Jurkat, Clone E6-1 (cell line): ENCODE data around the gene DPYSL5.

Experiments used
- DNase-seq: peaks from one replicate; pipeline ENCODE4 v3.0.0-alpha.2; 2011; ENCODE audit warnings: low read depth, low spot score
- H3K4me3 ChIP-seq: 2 replicates; pipeline ENCODE4 v1.5.1; 2011; ENCODE audit warnings: mild to moderate bottlenecking, low read length, control low read depth, moderate library complexity

The DPYSL5 gene

GRCh38 chr2:26892922-26893524 is 45.1 kb downstream of the DPYSL5 start:
- no peak overlapping the region for H3K4me3 ChIP-seq
- no peak for DNase-seq

GRCh38 chr2:26894136-26894535 is 46.2 kb downstream of the DPYSL5 start:
- no peak for DNase-seq
- no peak overlapping the region for H3K4me3 ChIP-seq

GRCh38 chr2:26897807-26898479 is 50.0 kb downstream of the DPYSL5 start:
- H3K4me3 ChIP-seq: no peak overlapping the region

GRCh38 chr2:26898480-26899078 is 50.6 kb downstream of the DPYSL5 start:
- no peak overlapping the region for H3K4me3 ChIP-seq
- DNase-seq: no peak

More at GRCh38 chr2:26897807-26898479, 50.0 kb downstream of the DPYSL5 start:
- DNase-seq: no peak

GRCh38 chr2:26899500-26900164 is 51.7 kb downstream of the DPYSL5 start:
- no peak for DNase-seq

GRCh38 chr2:26900831-26901321 is 52.9 kb downstream of the DPYSL5 start:
- H3K4me3 ChIP-seq: no peak overlapping the region
- no peak for DNase-seq

More at GRCh38 chr2:26899500-26900164, 51.7 kb downstream of the DPYSL5 start:
- no peak overlapping the region for H3K4me3 ChIP-seq

GRCh38 chr2:26901326-26902183 is 53.6 kb downstream of the DPYSL5 start:
- DNase-seq: no peak
- no peak overlapping the region for H3K4me3 ChIP-seq

- DNase-seq: no peak
- no peak overlapping the region for H3K4me3 ChIP-seq
These were observed 55.7 kb downstream of the DPYSL5 start for GRCh38 chr2:26903676-26904075.

GRCh38 chr2:26904839-26905238 is 56.9 kb downstream of the DPYSL5 start:
- no peak overlapping the region for H3K4me3 ChIP-seq
- DNase-seq: no peak

GRCh38 chr2:26905341-26906198 is 57.6 kb downstream of the DPYSL5 start:
- no peak for DNase-seq
- H3K4me3 ChIP-seq: no peak overlapping the region

- no peak overlapping the region for H3K4me3 ChIP-seq
- DNase-seq: no peak
These were observed 59.5 kb downstream of the DPYSL5 start for GRCh38 chr2:26907416-26907815.

- H3K4me3 ChIP-seq: no peak overlapping the region
- DNase-seq: no peak
These were observed 62.2 kb downstream of the DPYSL5 start for GRCh38 chr2:26910176-26910575.

GRCh38 chr2:26911911-26912861 is 64.3 kb downstream of the DPYSL5 start:
- DNase-seq: no peak
- H3K4me3 ChIP-seq: no peak overlapping the region

GRCh38 chr2:26913606-26913998 is 65.7 kb downstream of the DPYSL5 start:
- DNase-seq: no peak
- H3K4me3 ChIP-seq: no peak overlapping the region

GRCh38 chr2:26913999-26914658 is 66.2 kb downstream of the DPYSL5 start:
- DNase-seq: no peak
- no peak overlapping the region for H3K4me3 ChIP-seq

- H3K4me3 ChIP-seq: no peak overlapping the region
- DNase-seq: no peak
These were observed 66.9 kb downstream of the DPYSL5 start for GRCh38 chr2:26914659-26915310.
